PC-3 (cell line): ENCODE data around the gene DCD.

Experiments
- EZH2phosphoT487 ChIP-seq: fragments of 300-600 bp; sonication (generic); IDR thresholded peaks from 2 replicates; pipeline ENCODE4 v1.6.1; 2018; ENCODE audit warnings: mild to moderate bottlenecking, antibody characterized with exemption, low read length, borderline replicate concordance
- TF ChIP-seq, protein P1 (sequence below): fragments of 300-600 bp; sonication (generic); conservative IDR thresholded peaks from 2 replicates; pipeline ENCODE4 v1.5.1; 2017; ENCODE audit warnings: antibody characterized with exemption, low read depth, mild to moderate bottlenecking, low read length

DNA sequence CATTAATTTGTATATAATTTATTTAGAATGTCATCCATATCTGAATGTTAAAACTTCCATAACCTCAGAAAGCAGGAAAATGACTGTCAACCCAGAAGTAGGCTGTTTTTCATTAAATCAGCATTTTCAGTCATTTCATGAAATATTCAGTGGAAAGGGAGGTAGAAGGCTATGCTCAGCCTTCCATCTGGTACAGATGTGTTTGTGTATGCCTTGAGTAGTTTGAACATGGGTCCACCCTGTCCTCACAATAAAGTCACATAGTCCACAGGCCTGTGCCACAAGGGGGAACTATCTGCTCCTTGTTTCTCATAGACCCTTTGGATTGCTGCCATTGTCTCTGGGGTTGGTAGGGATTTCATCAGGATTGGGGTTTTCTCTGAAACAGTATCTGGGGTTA, 22.6 kb downstream of the DCD start:
- TF ChIP-seq, protein P1, sequence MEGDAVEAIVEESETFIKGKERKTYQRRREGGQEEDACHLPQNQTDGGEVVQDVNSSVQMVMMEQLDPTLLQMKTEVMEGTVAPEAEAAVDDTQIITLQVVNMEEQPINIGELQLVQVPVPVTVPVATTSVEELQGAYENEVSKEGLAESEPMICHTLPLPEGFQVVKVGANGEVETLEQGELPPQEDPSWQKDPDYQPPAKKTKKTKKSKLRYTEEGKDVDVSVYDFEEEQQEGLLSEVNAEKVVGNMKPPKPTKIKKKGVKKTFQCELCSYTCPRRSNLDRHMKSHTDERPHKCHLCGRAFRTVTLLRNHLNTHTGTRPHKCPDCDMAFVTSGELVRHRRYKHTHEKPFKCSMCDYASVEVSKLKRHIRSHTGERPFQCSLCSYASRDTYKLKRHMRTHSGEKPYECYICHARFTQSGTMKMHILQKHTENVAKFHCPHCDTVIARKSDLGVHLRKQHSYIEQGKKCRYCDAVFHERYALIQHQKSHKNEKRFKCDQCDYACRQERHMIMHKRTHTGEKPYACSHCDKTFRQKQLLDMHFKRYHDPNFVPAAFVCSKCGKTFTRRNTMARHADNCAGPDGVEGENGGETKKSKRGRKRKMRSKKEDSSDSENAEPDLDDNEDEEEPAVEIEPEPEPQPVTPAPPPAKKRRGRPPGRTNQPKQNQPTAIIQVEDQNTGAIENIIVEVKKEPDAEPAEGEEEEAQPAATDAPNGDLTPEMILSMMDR, result no peak
- TF ChIP-seq EZH2phosphoT487, result no peak
